WTC11 (cell line): ENCODE results near the gene MPEG1. TPM values are rescaled to one million over a fixed set of nuclear protein-coding genes. Genes with fewer than 3 reads are reported as not detected.

ENCODE experiments used
- ATAC-seq: fragments of 200-7000 bp; cut with Tn5 transposase; 2 replicates; pipeline ENCODE4 v1.10.0; 2021; ENCODE audit warnings: mild to moderate bottlenecking, moderate library complexity
- CTCF ChIA-PET: fragments of 300-600 bp; sonication (Branson Sonifier 250); formaldehyde crosslinking; loops from one replicate; lab custom pipeline; 2021; ENCODE audit warnings: antibody characterized with exemption; lab: Charles Lee
- POLR2A ChIA-PET: fragments of 350-600 bp; sonication (Branson Sonifier 250); formaldehyde crosslinking; loops from one replicate; lab custom pipeline; 2021; ENCODE audit warnings: antibody characterized with exemption; lab: Charles Lee
- DNase-seq: peaks from one replicate; pipeline ENCODE4 v3.0.0; 2021; ENCODE audit warnings: low spot score
- H3K27ac Mint-ChIP-seq: 2 replicates; pipeline ENCODE4 v1.8.0; 2021; ENCODE audit warnings: mixed read lengths
- H3K27me3 Mint-ChIP-seq: 2 replicates; pipeline ENCODE4 v1.8.0; 2021; ENCODE audit warnings: low read depth, mild to moderate bottlenecking, moderate library complexity, mixed read lengths
- H3K36me3 Mint-ChIP-seq: 2 replicates; pipeline ENCODE4 v1.8.0; 2021; ENCODE audit warnings: mixed read lengths
- H3K4me1 Mint-ChIP-seq: 2 replicates; pipeline ENCODE4 v1.8.0; 2022; ENCODE audit warnings: mixed read lengths
- H3K4me3 Mint-ChIP-seq: 2 replicates; pipeline ENCODE4 v1.8.0; 2021; ENCODE audit warnings: mild to moderate bottlenecking, moderate library complexity, mixed read lengths
- H3K9me3 Mint-ChIP-seq: 2 replicates; pipeline ENCODE4 v1.8.0; 2021; ENCODE audit warnings: mixed read lengths
- CREB1 ChIP-seq: sonication (generic); formaldehyde crosslinking; IDR thresholded peaks from 2 replicates; pipeline ENCODE4 v1.8.0; 2023; ENCODE audit warnings: mild to moderate bottlenecking, missing genetic modification reagents
- ETV6 ChIP-seq: sonication (generic); formaldehyde crosslinking; IDR thresholded peaks from 2 replicates; pipeline ENCODE4 v1.8.1; 2022; ENCODE audit warnings: mild to moderate bottlenecking, missing genetic modification reagents
- HMGA2 ChIP-seq: fragments of 250-450 bp; sonication (Bioruptor Pico); IDR thresholded peaks from 2 replicates; pipeline ENCODE4 v1.4.0; 2021; ENCODE audit warnings: mild to moderate bottlenecking, moderate library complexity
- IRF2 ChIP-seq: sonication (generic); formaldehyde crosslinking; IDR thresholded peaks from 2 replicates; pipeline ENCODE4 v1.8.0; 2022; ENCODE audit warnings: low read depth, missing genetic modification reagents, borderline replicate concordance
- JAZF1 ChIP-seq: fragments of 250-450 bp; sonication (Bioruptor Pico); IDR thresholded peaks from 2 replicates; pipeline ENCODE4 v1.9.0; 2021; ENCODE audit warnings: moderate library complexity, mild to moderate bottlenecking, inconsistent platforms
- KAT7 ChIP-seq: sonication (generic); formaldehyde crosslinking; IDR thresholded peaks from 2 replicates; pipeline ENCODE4 v1.8.1; 2023; ENCODE audit warnings: missing genetic modification reagents, mild to moderate bottlenecking, borderline replicate concordance
- NFYB ChIP-seq: sonication (generic); formaldehyde crosslinking; conservative IDR thresholded peaks from 2 replicates; pipeline ENCODE4 v1.8.0; 2022; ENCODE audit warnings: low read depth, missing genetic modification reagents
- TCF7 ChIP-seq: sonication (generic); formaldehyde crosslinking; IDR thresholded peaks from 2 replicates; pipeline ENCODE4 v1.8.0; 2022; ENCODE audit warnings: mild to moderate bottlenecking, low read depth, missing genetic modification reagents, moderate library complexity
- ZNF138 ChIP-seq: sonication (generic); formaldehyde crosslinking; conservative IDR thresholded peaks from 2 replicates; pipeline ENCODE4 v1.8.1; 2022; ENCODE audit warnings: mild to moderate bottlenecking, moderate library complexity, missing genetic modification reagents
- ZNF219 ChIP-seq: sonication (generic); formaldehyde crosslinking; IDR thresholded peaks from 2 replicates; pipeline ENCODE4 v1.8.0; 2023; ENCODE audit warnings: missing genetic modification reagents, mild to moderate bottlenecking, borderline replicate concordance
- total RNA-seq: library from RNA; stranded (reverse); gene quantifications from 3 replicates; pipeline ENCODE4 v1.2.3, GENCODE V29; 2021
- TF ChIP-seq, protein P1 (sequence below): sonication (generic); formaldehyde crosslinking; IDR thresholded peaks from 2 replicates; pipeline ENCODE4 v1.8.0; 2023; ENCODE audit warnings: missing genetic modification reagents
- TF ChIP-seq, protein P2 (sequence below): sonication (generic); formaldehyde crosslinking; conservative IDR thresholded peaks from 2 replicates; pipeline ENCODE4 v1.8.1; 2022; ENCODE audit warnings: mild to moderate bottlenecking, missing genetic modification reagents
- TF ChIP-seq, protein P3 (sequence below): sonication (generic); formaldehyde crosslinking; IDR thresholded peaks from 2 replicates; pipeline ENCODE4 v1.8.1; 2022; ENCODE audit warnings: missing genetic modification reagents, borderline replicate concordance
- TF ChIP-seq, protein P4 (sequence below): sonication (generic); formaldehyde crosslinking; IDR thresholded peaks from 2 replicates; pipeline ENCODE4 v1.8.1; 2023; ENCODE audit warnings: mild to moderate bottlenecking, missing genetic modification reagents, borderline replicate concordance
- TF ChIP-seq, protein P5 (sequence below): fragments of 250-450 bp; sonication (Bioruptor Pico); IDR thresholded peaks from 2 replicates; pipeline ENCODE4 v1.9.0; 2021; ENCODE audit warnings: mild to moderate bottlenecking

Gene MPEG1
- total RNA-seq, 1 experiment from 2014 or later = 0.09 TPM

DNA sequence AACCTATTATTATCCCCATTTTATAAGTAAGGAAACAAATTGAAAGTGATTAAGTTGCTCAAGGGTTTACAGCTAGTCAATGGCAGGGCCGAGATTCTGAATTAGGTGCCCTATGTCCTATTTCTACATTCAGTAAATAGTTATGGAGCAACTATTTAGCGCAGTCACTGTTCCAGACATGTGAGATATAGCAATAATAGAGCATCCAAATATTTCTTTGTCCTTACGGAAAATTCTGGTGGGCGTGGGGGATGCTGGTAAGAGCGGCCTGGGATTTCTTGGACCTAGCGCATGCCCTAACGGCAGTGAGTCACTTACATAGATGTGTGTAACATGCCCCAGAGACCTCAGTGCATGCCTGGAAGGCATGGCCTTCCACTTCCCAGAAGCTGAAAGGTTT, 36.4 kb downstream of the MPEG1 start (continued):
- TF ChIP-seq, protein P1, sequence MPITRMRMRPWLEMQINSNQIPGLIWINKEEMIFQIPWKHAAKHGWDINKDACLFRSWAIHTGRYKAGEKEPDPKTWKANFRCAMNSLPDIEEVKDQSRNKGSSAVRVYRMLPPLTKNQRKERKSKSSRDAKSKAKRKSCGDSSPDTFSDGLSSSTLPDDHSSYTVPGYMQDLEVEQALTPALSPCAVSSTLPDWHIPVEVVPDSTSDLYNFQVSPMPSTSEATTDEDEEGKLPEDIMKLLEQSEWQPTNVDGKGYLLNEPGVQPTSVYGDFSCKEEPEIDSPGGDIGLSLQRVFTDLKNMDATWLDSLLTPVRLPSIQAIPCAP (CRISPR knock-in tag) = no peak
- TF ChIP-seq CREB1 (CRISPR knock-in tag) = no peak
- TF ChIP-seq ZNF219 (CRISPR knock-in tag) = no peak
- TF ChIP-seq, protein P2, sequence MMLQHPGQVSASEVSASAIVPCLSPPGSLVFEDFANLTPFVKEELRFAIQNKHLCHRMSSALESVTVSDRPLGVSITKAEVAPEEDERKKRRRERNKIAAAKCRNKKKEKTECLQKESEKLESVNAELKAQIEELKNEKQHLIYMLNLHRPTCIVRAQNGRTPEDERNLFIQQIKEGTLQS (CRISPR knock-in tag) = no peak
- TF ChIP-seq, all 79 proteins: peak for 0

DNA sequence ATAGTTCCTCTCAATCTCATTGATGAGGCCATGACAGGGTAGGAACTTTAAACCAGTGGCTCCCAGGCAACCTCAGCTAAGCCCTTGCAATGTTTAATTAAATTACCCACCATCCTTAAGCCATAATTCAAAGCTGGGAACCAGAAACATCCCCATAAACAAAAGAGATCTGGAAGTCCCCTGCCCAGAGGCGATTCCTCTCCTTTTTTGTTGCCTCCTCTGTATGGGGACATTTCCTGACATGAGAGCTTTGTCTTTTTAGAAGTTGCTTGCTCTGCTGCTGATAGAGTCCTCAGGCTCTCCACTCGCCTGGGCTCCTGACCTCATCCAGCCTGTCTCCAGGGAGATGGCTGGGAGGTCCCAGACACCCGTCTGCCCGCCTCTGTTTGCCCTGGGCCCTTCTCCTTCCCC, 37.6 kb downstream of the MPEG1 start:
- no peak overlapping the region for H3K27ac Mint-ChIP-seq
- DNase-seq = no peak
- CTCF ChIA-PET = interaction anchor here (1.1 to 14.2 kb wide), 7 partner anchors 9 to 117 kb away, joined by 3 to 382 read pairs (median 8); no protein-coding TSS in a partner anchor

DNA sequence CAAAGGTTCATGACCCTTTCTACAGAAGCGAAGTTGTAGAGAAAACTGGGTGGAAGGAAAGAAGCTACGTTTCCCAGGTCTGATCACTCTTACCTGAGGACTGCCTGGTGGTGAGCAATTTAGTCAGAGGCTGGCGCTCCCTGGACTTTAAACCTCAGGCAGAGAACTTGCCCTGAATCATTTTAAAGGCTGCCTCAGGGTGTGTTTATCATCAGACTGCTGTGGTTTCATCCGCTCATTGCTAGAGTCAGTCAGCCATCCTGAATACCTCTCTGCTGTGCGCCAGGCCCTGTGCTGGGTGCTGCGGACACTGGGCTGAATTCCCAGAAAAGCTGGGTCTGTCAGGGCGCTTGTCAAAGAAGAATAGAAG, 38.1 kb downstream of the MPEG1 start:
- ChIA-PET CTCF (interaction anchor here (1.1 to 14.2 kb wide), 8 partner anchors 9 to 116 kb away, joined by 3 to 382 read pairs (median 8); no protein-coding TSS in a partner anchor), POLR2A (interaction anchor here (1.2 to 1.8 kb wide), 3 partner anchors 8 to 11 kb away, joined by 5 to 8 read pairs (median 6); no protein-coding TSS in a partner anchor)
- Mint-ChIP-seq H3K4me3 (peak overlapping the region; percentile 90; the same call in 1 of the 2 replicates), H3K27me3 (peaks cover 4% of the 10 kb centered on the region; the same call in 1 of the 2 replicates), H3K27ac (no peak overlapping the region), H3K36me3 (peaks cover 27% of the 10 kb centered on the region), H3K4me1 (peaks cover 42% of the 10 kb centered on the region), H3K9me3 (peaks cover 15% of the 10 kb centered on the region)
- DNase-seq = no peak
- TF ChIP-seq, protein P3, sequence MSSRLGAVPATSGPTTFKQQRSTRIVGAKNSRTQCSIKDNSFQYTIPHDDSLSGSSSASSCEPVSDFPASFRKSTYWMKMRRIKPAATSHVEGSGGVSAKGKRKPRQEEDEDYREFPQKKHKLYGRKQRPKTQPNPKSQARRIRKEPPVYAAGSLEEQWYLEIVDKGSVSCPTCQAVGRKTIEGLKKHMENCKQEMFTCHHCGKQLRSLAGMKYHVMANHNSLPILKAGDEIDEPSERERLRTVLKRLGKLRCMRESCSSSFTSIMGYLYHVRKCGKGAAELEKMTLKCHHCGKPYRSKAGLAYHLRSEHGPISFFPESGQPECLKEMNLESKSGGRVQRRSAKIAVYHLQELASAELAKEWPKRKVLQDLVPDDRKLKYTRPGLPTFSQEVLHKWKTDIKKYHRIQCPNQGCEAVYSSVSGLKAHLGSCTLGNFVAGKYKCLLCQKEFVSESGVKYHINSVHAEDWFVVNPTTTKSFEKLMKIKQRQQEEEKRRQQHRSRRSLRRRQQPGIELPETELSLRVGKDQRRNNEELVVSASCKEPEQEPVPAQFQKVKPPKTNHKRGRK = no peak
- TF ChIP-seq, protein P4, sequence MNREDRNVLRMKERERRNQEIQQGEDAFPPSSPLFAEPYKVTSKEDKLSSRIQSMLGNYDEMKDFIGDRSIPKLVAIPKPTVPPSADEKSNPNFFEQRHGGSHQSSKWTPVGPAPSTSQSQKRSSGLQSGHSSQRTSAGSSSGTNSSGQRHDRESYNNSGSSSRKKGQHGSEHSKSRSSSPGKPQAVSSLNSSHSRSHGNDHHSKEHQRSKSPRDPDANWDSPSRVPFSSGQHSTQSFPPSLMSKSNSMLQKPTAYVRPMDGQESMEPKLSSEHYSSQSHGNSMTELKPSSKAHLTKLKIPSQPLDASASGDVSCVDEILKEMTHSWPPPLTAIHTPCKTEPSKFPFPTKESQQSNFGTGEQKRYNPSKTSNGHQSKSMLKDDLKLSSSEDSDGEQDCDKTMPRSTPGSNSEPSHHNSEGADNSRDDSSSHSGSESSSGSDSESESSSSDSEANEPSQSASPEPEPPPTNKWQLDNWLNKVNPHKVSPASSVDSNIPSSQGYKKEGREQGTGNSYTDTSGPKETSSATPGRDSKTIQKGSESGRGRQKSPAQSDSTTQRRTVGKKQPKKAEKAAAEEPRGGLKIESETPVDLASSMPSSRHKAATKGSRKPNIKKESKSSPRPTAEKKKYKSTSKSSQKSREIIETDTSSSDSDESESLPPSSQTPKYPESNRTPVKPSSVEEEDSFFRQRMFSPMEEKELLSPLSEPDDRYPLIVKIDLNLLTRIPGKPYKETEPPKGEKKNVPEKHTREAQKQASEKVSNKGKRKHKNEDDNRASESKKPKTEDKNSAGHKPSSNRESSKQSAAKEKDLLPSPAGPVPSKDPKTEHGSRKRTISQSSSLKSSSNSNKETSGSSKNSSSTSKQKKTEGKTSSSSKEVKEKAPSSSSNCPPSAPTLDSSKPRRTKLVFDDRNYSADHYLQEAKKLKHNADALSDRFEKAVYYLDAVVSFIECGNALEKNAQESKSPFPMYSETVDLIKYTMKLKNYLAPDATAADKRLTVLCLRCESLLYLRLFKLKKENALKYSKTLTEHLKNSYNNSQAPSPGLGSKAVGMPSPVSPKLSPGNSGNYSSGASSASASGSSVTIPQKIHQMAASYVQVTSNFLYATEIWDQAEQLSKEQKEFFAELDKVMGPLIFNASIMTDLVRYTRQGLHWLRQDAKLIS (CRISPR knock-in tag) = no peak
- TF ChIP-seq NFYB (CRISPR knock-in tag) (no peak), ETV6 (CRISPR knock-in tag) (no peak), IRF2 (no peak), TCF7 (CRISPR knock-in tag) (no peak), JAZF1 (CRISPR knock-in tag) (no peak)
- TF ChIP-seq, protein P5, sequence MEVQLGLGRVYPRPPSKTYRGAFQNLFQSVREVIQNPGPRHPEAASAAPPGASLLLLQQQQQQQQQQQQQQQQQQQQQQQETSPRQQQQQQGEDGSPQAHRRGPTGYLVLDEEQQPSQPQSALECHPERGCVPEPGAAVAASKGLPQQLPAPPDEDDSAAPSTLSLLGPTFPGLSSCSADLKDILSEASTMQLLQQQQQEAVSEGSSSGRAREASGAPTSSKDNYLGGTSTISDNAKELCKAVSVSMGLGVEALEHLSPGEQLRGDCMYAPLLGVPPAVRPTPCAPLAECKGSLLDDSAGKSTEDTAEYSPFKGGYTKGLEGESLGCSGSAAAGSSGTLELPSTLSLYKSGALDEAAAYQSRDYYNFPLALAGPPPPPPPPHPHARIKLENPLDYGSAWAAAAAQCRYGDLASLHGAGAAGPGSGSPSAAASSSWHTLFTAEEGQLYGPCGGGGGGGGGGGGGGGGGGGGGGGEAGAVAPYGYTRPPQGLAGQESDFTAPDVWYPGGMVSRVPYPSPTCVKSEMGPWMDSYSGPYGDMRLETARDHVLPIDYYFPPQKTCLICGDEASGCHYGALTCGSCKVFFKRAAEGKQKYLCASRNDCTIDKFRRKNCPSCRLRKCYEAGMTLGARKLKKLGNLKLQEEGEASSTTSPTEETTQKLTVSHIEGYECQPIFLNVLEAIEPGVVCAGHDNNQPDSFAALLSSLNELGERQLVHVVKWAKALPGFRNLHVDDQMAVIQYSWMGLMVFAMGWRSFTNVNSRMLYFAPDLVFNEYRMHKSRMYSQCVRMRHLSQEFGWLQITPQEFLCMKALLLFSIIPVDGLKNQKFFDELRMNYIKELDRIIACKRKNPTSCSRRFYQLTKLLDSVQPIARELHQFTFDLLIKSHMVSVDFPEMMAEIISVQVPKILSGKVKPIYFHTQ (CRISPR knock-in tag) = no peak
- no peak for ATAC-seq

More for the DNA sequence above, 37.6 kb downstream of the MPEG1 start:
- Mint-ChIP-seq H3K9me3 (peaks cover 15% of the 10 kb centered on the region), H3K27me3 (peaks cover 4% of the 10 kb centered on the region; the same call in 1 of the 2 replicates), H3K4me1 (peaks cover 42% of the 10 kb centered on the region), H3K36me3 (peaks cover 29% of the 10 kb centered on the region), H3K4me3 (peak overlapping the region; percentile 30)
- TF ChIP-seq TCF7 (CRISPR knock-in tag) (no peak), KAT7 (no peak), ZNF138 (CRISPR knock-in tag) (no peak), HMGA2 (peak; percentile 14; the same call in 1 of the 2 replicates)
- POLR2A ChIA-PET = no interaction called here
- ATAC-seq = no peak
